Mesodermal cell (in vitro differentiated cells): ENCODE measurements around the gene TDRD7.

Source experiments
- H3K27ac ChIP-seq: 2 replicates; pipeline ENCODE4 v1.7.0; 2013; ENCODE audit warnings: mild to moderate bottlenecking, low read depth, low read length, moderate library complexity; ENCODE audit not compliant: severe bottlenecking
- H3K36me3 ChIP-seq: 2 replicates; pipeline ENCODE4 v1.7.1; 2013; ENCODE audit warnings: mild to moderate bottlenecking, low read length, moderate library complexity; ENCODE audit not compliant: control insufficient read depth, insufficient read depth
- H3K4me1 ChIP-seq: one replicate; pipeline ENCODE4 v1.7.1; 2013; ENCODE audit warnings: mild to moderate bottlenecking, low read length; ENCODE audit not compliant: insufficient read depth, control insufficient read depth, poor library complexity, severe bottlenecking
- H3K4me3 ChIP-seq: 2 replicates; pipeline ENCODE4 v1.7.0; 2013; ENCODE audit warnings: low read length, control low read depth, mild to moderate bottlenecking; ENCODE audit not compliant: insufficient read depth, poor library complexity, severe bottlenecking; ENCODE audit errors: extremely low read depth
- H3K9me3 ChIP-seq: 2 replicates; pipeline ENCODE4 v1.7.1; 2013; ENCODE audit warnings: mild to moderate bottlenecking, low read length, moderate library complexity; ENCODE audit not compliant: control insufficient read depth
- WGBS, 2 experiments: methylation state at CpG; one replicate each; pipeline ENCODE4 v1.1.5; 2013; ENCODE audit warnings: missing lambda C conversion rate in 2 of 2; ENCODE audit not compliant: insufficient coverage in 2 of 2; 5-methylcytosine and 5-hydroxymethylcytosine counted together

TDRD7 gene

GRCh38 chr9:97507428-97507984 lies 95.6 kb downstream of the TDRD7 start:
- Histone ChIP-seq H3K4me3 (no peak overlapping the region), H3K36me3 (no peaks in the 10 kb centered on the region), H3K4me1 (peaks cover 13% of the 10 kb centered on the region), H3K9me3 (no peaks in the 10 kb centered on the region), H3K27ac (no peak overlapping the region)
- WGBS, 2 experiments: 89 to 96% methylated on average over 3 of the region's 5 CpGs

DNA sequence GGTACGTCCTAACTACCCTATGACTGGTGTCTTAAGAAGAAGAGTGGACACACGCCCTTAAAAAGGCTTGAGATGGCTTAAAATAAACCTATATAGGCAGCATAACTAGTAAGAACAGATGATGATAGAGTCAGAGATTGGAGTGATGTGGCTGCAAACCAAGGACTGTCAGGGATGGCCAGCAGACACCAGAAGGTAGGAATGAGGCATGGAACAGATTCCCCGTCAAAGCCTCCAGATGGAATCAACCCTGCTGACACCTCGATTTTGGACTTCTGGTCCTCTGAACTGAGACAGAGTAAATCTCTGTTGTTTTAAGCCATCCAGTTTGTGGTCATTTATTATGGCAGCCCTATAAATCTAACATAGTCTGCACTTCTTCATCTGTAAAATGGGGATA lies 97.0 kb downstream of the TDRD7 start:
- H3K36me3 ChIP-seq: no peaks in the 10 kb centered on the region
- H3K4me1 ChIP-seq: peaks cover 5% of the 10 kb centered on the region
- H3K9me3 ChIP-seq: no peaks in the 10 kb centered on the region
- H3K4me3 ChIP-seq: no peak overlapping the region
- WGBS, 2 experiments: 62 to 88% methylated on average over 2 to 3 of the region's 4 CpGs
- H3K27ac ChIP-seq: no peak overlapping the region

- H3K9me3 ChIP-seq: no peaks in the 10 kb centered on the region
- H3K4me1 ChIP-seq: no peaks in the 10 kb centered on the region
- no peak overlapping the region for H3K27ac ChIP-seq
- H3K36me3 ChIP-seq: no peaks in the 10 kb centered on the region
- 66 to 100% methylated on average over 1 to 9 of the region's 10 CpGs for WGBS, 2 experiments
- no peak overlapping the region for H3K4me3 ChIP-seq
Measured at GRCh38 chr9:97510797-97511654, 99.1 kb downstream of the TDRD7 start.

DNA sequence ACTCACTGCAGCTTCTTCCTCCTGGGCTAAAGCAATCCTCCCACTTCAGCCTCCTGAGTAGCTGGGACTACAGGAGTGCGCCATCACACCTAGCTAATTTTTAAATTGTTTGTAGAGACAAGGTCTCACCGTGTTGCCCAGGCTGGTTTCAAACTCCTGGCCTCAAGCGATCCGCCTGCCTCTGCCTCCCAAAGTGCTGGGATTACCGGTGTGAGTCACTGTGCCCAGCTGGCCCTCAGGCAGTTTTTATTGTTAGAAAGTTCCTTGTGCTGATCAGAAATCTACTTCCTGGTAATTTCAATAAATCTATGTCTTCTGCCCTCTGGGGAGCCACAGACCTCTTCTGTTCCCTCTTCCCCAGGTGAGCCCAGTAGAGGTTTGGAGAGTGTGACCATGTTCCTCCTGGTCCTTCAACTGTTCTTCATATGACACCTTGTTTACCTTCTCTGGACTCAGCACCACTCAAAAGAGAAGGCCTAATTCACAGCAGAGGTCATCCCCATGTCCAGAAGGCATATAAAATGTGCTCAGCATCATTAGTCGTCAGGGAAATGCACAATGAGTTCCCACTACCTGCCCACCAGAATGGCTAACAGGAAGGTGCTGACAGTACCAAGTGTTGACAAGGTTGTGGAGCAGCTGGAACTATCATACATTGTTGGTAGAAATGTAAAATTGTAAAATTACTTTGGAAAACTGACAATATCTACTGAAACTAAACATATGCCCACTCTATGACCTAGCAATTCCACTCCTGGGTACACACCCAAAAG lies 99.9 kb downstream of the TDRD7 start:
- Histone ChIP-seq H3K4me1 (no peaks in the 10 kb centered on the region), H3K36me3 (no peaks in the 10 kb centered on the region), H3K9me3 (no peaks in the 10 kb centered on the region), H3K27ac (no peak overlapping the region), H3K4me3 (no peak overlapping the region)
- 81 to 83% methylated on average over 6 of the region's 6 CpGs for WGBS, 2 experiments

GRCh38 chr9:97512966-97513560 lies 101.2 kb downstream of the TDRD7 start:
- WGBS, 2 experiments: 89 to 96% methylated on average over 3 to 6 of the region's 8 CpGs
- H3K27ac ChIP-seq: no peak overlapping the region
- no peaks in the 10 kb centered on the region for H3K4me1 ChIP-seq
- H3K36me3 ChIP-seq: no peaks in the 10 kb centered on the region
- H3K4me3 ChIP-seq: no peak overlapping the region
- no peaks in the 10 kb centered on the region for H3K9me3 ChIP-seq

DNA sequence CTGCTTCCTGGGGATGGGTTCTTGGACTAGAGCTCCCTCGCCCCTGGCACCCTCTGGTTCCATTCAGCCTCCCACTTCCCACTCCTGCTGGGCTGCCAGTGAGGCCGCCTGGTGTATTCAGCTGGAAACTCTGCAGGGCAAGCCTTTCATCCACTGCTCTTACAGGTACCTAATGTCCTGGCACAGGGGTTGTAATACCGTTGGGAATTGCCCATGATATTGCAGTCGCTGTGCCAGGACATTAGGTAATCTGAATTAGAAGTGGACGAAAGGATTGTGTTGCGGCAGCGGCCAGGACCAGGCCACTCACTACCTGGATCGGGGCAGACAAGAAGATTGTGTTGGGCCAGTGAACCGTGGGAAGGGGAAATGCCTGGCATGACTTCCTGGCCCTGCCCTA lies 102.6 kb downstream of the TDRD7 start:
- Histone ChIP-seq H3K4me3 (no peak overlapping the region), H3K36me3 (no peaks in the 10 kb centered on the region), H3K27ac (no peak overlapping the region), H3K9me3 (no peaks in the 10 kb centered on the region), H3K4me1 (no peaks in the 10 kb centered on the region)
- WGBS, 2 experiments: 82 to 92% methylated on average over 5 to 9 of the region's 9 CpGs

- Histone ChIP-seq H3K36me3 (no peaks in the 10 kb centered on the region), H3K9me3 (no peaks in the 10 kb centered on the region), H3K4me3 (no peak overlapping the region), H3K27ac (no peak overlapping the region), H3K4me1 (no peaks in the 10 kb centered on the region)
- WGBS, 2 experiments: 90 to 93% methylated on average over 1 to 3 of the region's 6 CpGs
Measured at GRCh38 chr9:97515662-97516061, 103.8 kb downstream of the TDRD7 start.

DNA sequence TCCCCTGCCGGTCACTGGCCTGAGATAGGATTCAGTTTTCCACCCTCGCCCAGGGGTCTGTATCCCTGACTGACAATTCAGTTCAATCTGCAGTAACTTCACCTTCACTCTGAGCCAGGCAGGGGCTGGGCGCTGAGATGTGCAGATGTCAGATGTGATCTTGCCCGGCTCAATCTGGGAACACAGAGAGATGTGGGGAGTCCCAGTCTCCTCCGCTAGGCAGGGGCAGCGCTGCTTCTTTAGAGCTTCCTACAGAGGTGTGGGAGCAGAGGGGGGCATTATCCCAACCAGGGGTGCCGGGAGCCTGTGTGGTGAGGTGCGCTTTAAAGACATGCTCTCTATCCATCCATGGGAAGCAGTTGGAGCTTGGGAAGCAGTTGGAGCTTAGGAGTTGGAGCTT lies 104.2 kb downstream of the TDRD7 start:
- WGBS, 2 experiments: 93 to 95% methylated on average over 6 to 8 of the region's 8 CpGs

GRCh38 chr9:97517331-97518089 lies 105.6 kb downstream of the TDRD7 start:
- Histone ChIP-seq H3K9me3 (no peaks in the 10 kb centered on the region), H3K27ac (no peak overlapping the region), H3K4me1 (no peaks in the 10 kb centered on the region), H3K36me3 (no peaks in the 10 kb centered on the region), H3K4me3 (no peak overlapping the region)
- WGBS, 2 experiments: 94 to 95% methylated on average over 10 of the region's 14 CpGs

More for the DNA sequence above, 104.2 kb downstream of the TDRD7 start:
- Histone ChIP-seq H3K4me3 (no peak overlapping the region), H3K9me3 (no peaks in the 10 kb centered on the region), H3K36me3 (no peaks in the 10 kb centered on the region), H3K27ac (no peak overlapping the region), H3K4me1 (no peaks in the 10 kb centered on the region)
